GM12864 (cell line): ENCODE data around the gene PPP2R2B.

Experiments
- DNase-seq: peaks from one replicate; pipeline ENCODE4 v3.0.0-alpha.2; 2011; ENCODE audit warnings: low read depth
- H3K4me3 ChIP-seq: 2 replicates; pipeline ENCODE4 v1.5.1; 2011; ENCODE audit warnings: mild to moderate bottlenecking, low read depth, low read length, control low read depth
- CTCF ChIP-seq: IDR thresholded peaks from 2 replicates; pipeline ENCODE4 v1.5.1; 2011; ENCODE audit warnings: low read depth, mild to moderate bottlenecking, moderate library complexity, low read length, control low read depth, inconsistent platforms; ENCODE audit errors: missing control alignments

The PPP2R2B gene

GRCh38 chr5:146582051-146582596 lies 296.4 kb downstream of the PPP2R2B start:
- DNase-seq: no peak
- TF ChIP-seq CTCF: no peak
- H3K4me3 ChIP-seq: no peak overlapping the region

- DNase-seq: no peak
- TF ChIP-seq CTCF: no peak
- H3K4me3 ChIP-seq: no peak overlapping the region
These were observed 298.3 kb downstream of the PPP2R2B start for GRCh38 chr5:146580237-146580636.

GRCh38 chr5:146574713-146575112 lies 303.8 kb downstream of the PPP2R2B start:
- TF ChIP-seq CTCF: no peak
- no peak for DNase-seq
- H3K4me3 ChIP-seq: no peak overlapping the region

GRCh38 chr5:146568161-146568560 lies 310.4 kb downstream of the PPP2R2B start:
- TF ChIP-seq CTCF: no peak
- no peak overlapping the region for H3K4me3 ChIP-seq
- DNase-seq: no peak

GRCh38 chr5:146565764-146566367 lies 312.7 kb downstream of the PPP2R2B start:
- peak; percentile 10 for DNase-seq
- no peak overlapping the region for H3K4me3 ChIP-seq
- TF ChIP-seq CTCF: peak; percentile 70

GRCh38 chr5:146564007-146564762 lies 314.4 kb downstream of the PPP2R2B start:
- no peak for DNase-seq
- H3K4me3 ChIP-seq: no peak overlapping the region
- TF ChIP-seq CTCF: no peak
